Ishikawa (cell line): ENCODE results near the gene ARSB.
A peak's percentile ranks its signal among the peaks of the same experiment; 100 is the strongest.

ENCODE experiments used
- CEBPB ChIP-seq: IDR thresholded peaks from 2 replicates; pipeline ENCODE4 v1.6.1; 2012
- CREB1 ChIP-seq: IDR thresholded peaks from 2 replicates; pipeline ENCODE4 v1.6.1; 2012; ENCODE audit warnings: low read depth
- EGR1 ChIP-seq: IDR thresholded peaks from 2 replicates; pipeline ENCODE4 v1.6.1; 2012
- EP300 ChIP-seq: IDR thresholded peaks from 2 replicates; pipeline ENCODE4 v1.6.1; 2012; ENCODE audit warnings: borderline replicate concordance
- FOXM1 ChIP-seq: IDR thresholded peaks from 2 replicates; pipeline ENCODE4 v1.6.1; 2012; ENCODE audit warnings: low read depth, borderline replicate concordance
- NFIC ChIP-seq: IDR thresholded peaks from 2 replicates; pipeline ENCODE4 v1.6.1; 2012
- RAD21 ChIP-seq: IDR thresholded peaks from 2 replicates; pipeline ENCODE4 v1.6.1; 2012; ENCODE audit warnings: low read depth
- TAF1 ChIP-seq: IDR thresholded peaks from 2 replicates; pipeline ENCODE4 v1.6.1; 2012; ENCODE audit warnings: low read depth, mild to moderate bottlenecking
- TCF12 ChIP-seq: IDR thresholded peaks from 2 replicates; pipeline ENCODE4 v1.6.1; 2012; ENCODE audit warnings: low read depth
- TEAD4 ChIP-seq: IDR thresholded peaks from 2 replicates; pipeline ENCODE4 v1.6.1; 2012
- USF1 ChIP-seq: IDR thresholded peaks from 2 replicates; pipeline ENCODE4 v1.6.1; 2012
- YY1 ChIP-seq: IDR thresholded peaks from 2 replicates; pipeline ENCODE4 v1.6.1; 2012; ENCODE audit warnings: low read depth
- ZBTB7A ChIP-seq: IDR thresholded peaks from 2 replicates; pipeline ENCODE4 v1.6.1; 2012; ENCODE audit warnings: low read depth
- TF ChIP-seq, protein P1 (sequence below): IDR thresholded peaks from 2 replicates; pipeline ENCODE4 v1.6.1; 2012
- TF ChIP-seq, protein P2 (sequence below): IDR thresholded peaks from 2 replicates; pipeline ENCODE4 v1.6.1; 2012; ENCODE audit warnings: low read depth, mild to moderate bottlenecking

Gene ARSB

GRCh38 chr5:78893940-78894677 is 91.0 kb downstream of the ARSB start:
- TF ChIP-seq CEBPB: no peak
- TF ChIP-seq CREB1: no peak
- TF ChIP-seq TEAD4: no peak
- TF ChIP-seq EGR1: no peak
- no peak for TF ChIP-seq NFIC
- TF ChIP-seq USF1: no peak
- no peak for TF ChIP-seq EP300
- TF ChIP-seq, protein P1, sequence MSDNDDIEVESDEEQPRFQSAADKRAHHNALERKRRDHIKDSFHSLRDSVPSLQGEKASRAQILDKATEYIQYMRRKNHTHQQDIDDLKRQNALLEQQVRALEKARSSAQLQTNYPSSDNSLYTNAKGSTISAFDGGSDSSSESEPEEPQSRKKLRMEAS: no peak
- no peak for TF ChIP-seq RAD21

- no peak for TF ChIP-seq NFIC
- no peak for TF ChIP-seq ZBTB7A
- no peak for TF ChIP-seq USF1
- no peak for TF ChIP-seq EGR1
- TF ChIP-seq YY1: no peak
- no peak for TF ChIP-seq CREB1
- no peak for TF ChIP-seq RAD21
- TF ChIP-seq, protein P2, sequence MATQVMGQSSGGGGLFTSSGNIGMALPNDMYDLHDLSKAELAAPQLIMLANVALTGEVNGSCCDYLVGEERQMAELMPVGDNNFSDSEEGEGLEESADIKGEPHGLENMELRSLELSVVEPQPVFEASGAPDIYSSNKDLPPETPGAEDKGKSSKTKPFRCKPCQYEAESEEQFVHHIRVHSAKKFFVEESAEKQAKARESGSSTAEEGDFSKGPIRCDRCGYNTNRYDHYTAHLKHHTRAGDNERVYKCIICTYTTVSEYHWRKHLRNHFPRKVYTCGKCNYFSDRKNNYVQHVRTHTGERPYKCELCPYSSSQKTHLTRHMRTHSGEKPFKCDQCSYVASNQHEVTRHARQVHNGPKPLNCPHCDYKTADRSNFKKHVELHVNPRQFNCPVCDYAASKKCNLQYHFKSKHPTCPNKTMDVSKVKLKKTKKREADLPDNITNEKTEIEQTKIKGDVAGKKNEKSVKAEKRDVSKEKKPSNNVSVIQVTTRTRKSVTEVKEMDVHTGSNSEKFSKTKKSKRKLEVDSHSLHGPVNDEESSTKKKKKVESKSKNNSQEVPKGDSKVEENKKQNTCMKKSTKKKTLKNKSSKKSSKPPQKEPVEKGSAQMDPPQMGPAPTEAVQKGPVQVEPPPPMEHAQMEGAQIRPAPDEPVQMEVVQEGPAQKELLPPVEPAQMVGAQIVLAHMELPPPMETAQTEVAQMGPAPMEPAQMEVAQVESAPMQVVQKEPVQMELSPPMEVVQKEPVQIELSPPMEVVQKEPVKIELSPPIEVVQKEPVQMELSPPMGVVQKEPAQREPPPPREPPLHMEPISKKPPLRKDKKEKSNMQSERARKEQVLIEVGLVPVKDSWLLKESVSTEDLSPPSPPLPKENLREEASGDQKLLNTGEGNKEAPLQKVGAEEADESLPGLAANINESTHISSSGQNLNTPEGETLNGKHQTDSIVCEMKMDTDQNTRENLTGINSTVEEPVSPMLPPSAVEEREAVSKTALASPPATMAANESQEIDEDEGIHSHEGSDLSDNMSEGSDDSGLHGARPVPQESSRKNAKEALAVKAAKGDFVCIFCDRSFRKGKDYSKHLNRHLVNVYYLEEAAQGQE: no peak
Measured at GRCh38 chr5:78890667-78891379, 94.3 kb downstream of the ARSB start.

DNA sequence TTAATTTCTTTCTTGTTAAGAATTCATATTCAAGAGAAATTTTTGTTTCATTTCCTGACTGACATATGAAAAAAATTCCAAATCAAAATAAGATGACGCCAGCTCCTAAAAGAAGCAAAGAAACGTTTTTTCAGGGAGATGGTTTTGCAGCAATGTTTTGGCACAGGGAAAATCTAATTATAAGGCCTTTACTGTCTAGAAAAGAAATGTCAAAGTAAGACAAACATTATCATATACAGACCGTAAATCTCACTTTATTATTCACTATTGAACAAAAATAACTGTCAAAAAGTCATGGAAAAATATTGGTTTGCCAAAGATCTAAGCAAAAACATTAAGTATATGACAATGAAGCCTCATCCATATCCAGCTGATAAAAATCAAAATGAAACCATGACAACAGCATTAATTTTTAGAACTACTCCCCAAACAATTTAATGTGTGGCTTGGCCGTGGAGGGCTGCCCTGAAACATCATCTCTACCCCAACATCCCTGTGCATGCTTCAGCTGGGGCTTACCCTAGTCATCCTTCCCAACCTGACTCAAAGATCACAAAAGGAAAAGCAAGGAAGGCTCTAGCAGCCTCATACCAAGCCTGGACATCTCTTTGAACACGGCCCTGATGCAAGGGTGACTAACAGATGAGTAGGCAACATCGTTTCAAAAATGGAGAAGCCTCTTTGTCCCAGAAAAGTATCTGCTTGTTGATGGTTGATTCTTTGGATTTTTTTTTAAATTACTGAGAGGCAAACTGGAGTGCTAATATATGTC is 95.6 kb downstream of the ARSB start:
- TF ChIP-seq CEBPB (no peak), NFIC (no peak), YY1 (no peak), TCF12 (no peak), TEAD4 (no peak), EGR1 (no peak), FOXM1 (no peak), ZBTB7A (no peak), RAD21 (no peak), TAF1 (no peak), EP300 (no peak), CREB1 (no peak)
- TF ChIP-seq, protein P1: no peak

- no peak for TF ChIP-seq USF1
- no peak for TF ChIP-seq FOXM1
- no peak for TF ChIP-seq ZBTB7A
- no peak for TF ChIP-seq YY1
- peak; percentile 62; the same call in 1 of the 2 replicates for TF ChIP-seq NFIC
- TF ChIP-seq CEBPB: no peak
Measured at GRCh38 chr5:78888580-78889368, 96.3 kb downstream of the ARSB start.

DNA sequence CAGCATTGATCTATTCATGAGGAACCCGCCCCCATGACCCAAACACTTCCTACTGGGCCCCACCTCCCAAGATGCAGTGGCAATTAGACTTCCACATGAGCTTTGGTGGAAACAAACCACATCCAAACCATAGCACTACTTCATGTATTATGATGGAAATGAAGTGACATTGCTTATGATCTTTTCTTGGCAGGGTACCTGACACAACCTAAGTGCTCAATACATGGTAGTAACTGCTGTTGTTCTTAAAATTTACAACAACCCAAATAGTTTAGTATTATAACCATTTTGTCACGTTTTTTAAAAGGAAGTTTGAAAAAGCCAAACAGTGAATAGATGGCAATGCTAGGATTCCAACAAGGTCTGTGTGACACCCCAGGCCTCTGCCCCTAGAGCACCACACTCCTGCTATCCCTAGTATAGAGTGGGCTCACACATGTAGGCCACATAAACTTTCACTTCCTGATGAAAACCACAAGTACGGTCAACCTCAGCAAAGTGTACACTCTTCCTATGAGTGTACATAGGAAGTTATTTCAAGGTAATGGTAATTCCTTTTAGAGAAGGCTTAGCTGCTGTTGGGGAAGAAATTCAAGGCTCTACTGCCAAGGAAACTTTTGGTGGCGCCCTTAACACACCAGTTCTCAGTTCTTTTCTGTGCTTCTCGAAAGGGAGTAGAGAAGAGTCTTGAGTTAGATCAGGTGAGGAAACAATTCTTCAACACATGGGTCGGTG is 97.6 kb downstream of the ARSB start:
- no peak for TF ChIP-seq FOXM1
- TF ChIP-seq TAF1: no peak
- TF ChIP-seq, protein P2: no peak
- no peak for TF ChIP-seq EGR1
- TF ChIP-seq YY1: no peak
- no peak for TF ChIP-seq CEBPB
- no peak for TF ChIP-seq TCF12
- TF ChIP-seq TEAD4: no peak
- TF ChIP-seq RAD21: no peak
- TF ChIP-seq EP300: no peak
- TF ChIP-seq USF1: no peak
- TF ChIP-seq NFIC: no peak
- TF ChIP-seq CREB1: no peak
- TF ChIP-seq, protein P1: no peak
- no peak for TF ChIP-seq ZBTB7A
